ENCODE measurements around the gene NR6A1.

DNA sequence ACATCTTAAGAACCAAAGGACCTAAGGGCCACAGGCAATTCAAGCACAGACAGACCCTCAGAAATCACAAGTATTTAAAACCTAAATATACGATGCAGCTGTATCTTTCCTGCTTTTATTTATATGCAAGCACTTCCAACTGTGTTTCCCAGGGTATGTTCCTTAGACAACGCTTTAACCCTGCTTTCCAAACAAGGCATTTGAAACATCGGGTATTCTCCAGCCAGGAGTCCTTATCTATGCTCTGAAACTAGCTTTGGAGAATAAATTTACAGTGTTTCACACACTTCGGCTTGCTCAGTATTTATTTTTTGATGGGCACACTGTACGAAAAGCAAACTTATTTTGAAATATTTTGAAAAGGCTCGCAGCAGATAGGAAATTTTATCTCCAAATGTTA is 13.5 kb downstream of the NR6A1 start:
- TF ChIP-seq POLR2AphosphoS5 (IDR thresholded peaks at IDR 0.05): no peak
- TF ChIP-seq, protein P1, sequence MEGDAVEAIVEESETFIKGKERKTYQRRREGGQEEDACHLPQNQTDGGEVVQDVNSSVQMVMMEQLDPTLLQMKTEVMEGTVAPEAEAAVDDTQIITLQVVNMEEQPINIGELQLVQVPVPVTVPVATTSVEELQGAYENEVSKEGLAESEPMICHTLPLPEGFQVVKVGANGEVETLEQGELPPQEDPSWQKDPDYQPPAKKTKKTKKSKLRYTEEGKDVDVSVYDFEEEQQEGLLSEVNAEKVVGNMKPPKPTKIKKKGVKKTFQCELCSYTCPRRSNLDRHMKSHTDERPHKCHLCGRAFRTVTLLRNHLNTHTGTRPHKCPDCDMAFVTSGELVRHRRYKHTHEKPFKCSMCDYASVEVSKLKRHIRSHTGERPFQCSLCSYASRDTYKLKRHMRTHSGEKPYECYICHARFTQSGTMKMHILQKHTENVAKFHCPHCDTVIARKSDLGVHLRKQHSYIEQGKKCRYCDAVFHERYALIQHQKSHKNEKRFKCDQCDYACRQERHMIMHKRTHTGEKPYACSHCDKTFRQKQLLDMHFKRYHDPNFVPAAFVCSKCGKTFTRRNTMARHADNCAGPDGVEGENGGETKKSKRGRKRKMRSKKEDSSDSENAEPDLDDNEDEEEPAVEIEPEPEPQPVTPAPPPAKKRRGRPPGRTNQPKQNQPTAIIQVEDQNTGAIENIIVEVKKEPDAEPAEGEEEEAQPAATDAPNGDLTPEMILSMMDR (IDR thresholded peaks at IDR 0.05): no peak
